ENCODE results near the gene CTDSPL.

GRCh38 chr3:37934631-37935289 lies 73.1 kb downstream of the CTDSPL start:
- no peak for TF ChIP-seq CTCF (conservative IDR thresholded peaks at IDR 0.05; ENCODE audit: low read depth, low read length)
- no peak for TF ChIP-seq EZH2 (IDR thresholded peaks at IDR 0.05; ENCODE audit: low read length, unreplicated experiment)
